Measurements from ENCODE around the gene SRCIN1. TPM values are rescaled to one million over a fixed set of nuclear protein-coding genes. Genes with fewer than 3 reads are reported as not detected.

The SRCIN1 gene
- total RNA-seq, 2 donors from 2014 or later = 2.4 to 4.8 TPM

DNA sequence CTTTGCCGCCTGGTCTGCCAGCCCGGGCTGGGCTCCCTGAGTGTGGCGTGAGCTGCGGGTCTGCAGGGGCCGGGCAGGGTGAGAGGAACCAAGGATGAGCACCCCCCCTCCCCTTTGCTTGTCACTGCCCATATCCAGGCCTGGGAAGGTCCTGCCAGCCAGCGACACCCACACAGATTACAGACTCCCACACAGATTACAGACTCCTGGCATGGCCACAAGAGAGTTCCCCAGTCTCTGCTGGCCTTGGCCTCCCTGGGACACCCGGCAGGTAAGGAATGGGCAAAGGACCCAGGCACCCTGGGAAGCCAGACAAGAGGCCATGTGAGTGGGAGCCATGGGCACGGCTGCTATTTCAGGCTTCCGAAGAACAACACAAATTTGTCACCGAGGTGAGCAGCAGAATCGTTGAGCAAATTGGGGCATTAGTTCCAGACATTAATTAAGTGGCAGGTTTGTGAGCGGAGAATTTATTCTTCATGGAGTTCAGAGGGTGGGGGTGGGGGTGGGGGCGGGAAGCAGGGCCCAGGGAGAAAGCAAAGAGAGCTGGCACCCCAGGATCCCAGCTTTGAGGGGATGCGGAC is 41.4 kb downstream of the SRCIN1 start:
- Histone ChIP-seq H3K27me3 (replicated peaks; ENCODE audit: insufficient read depth) (no peaks in the 10 kb centered on the region), H3K9me3 (no peaks in the 10 kb centered on the region), H3K36me3 (no peaks in the 10 kb centered on the region), H3K4me3 (no peak overlapping the region), H3K4me1 (replicated peaks) (peaks cover 7% of the 10 kb centered on the region), H3K27ac (no peak overlapping the region)
- no peak for DNase-seq (ENCODE audit: low spot score)
- 65% methylated on average over 14 of the region's 14 CpGs for WGBS
- TF ChIP-seq, protein P1, sequence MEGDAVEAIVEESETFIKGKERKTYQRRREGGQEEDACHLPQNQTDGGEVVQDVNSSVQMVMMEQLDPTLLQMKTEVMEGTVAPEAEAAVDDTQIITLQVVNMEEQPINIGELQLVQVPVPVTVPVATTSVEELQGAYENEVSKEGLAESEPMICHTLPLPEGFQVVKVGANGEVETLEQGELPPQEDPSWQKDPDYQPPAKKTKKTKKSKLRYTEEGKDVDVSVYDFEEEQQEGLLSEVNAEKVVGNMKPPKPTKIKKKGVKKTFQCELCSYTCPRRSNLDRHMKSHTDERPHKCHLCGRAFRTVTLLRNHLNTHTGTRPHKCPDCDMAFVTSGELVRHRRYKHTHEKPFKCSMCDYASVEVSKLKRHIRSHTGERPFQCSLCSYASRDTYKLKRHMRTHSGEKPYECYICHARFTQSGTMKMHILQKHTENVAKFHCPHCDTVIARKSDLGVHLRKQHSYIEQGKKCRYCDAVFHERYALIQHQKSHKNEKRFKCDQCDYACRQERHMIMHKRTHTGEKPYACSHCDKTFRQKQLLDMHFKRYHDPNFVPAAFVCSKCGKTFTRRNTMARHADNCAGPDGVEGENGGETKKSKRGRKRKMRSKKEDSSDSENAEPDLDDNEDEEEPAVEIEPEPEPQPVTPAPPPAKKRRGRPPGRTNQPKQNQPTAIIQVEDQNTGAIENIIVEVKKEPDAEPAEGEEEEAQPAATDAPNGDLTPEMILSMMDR (IDR thresholded peaks at IDR 0.05) = no peak
- TF ChIP-seq POLR2AphosphoS5 (IDR thresholded peaks at IDR 0.05) = no peak
- TF ChIP-seq POLR2A (IDR thresholded peaks at IDR 0.05) = no peak
- intact Hi-C loops (cut with DNase I) = no loop called here

DNA sequence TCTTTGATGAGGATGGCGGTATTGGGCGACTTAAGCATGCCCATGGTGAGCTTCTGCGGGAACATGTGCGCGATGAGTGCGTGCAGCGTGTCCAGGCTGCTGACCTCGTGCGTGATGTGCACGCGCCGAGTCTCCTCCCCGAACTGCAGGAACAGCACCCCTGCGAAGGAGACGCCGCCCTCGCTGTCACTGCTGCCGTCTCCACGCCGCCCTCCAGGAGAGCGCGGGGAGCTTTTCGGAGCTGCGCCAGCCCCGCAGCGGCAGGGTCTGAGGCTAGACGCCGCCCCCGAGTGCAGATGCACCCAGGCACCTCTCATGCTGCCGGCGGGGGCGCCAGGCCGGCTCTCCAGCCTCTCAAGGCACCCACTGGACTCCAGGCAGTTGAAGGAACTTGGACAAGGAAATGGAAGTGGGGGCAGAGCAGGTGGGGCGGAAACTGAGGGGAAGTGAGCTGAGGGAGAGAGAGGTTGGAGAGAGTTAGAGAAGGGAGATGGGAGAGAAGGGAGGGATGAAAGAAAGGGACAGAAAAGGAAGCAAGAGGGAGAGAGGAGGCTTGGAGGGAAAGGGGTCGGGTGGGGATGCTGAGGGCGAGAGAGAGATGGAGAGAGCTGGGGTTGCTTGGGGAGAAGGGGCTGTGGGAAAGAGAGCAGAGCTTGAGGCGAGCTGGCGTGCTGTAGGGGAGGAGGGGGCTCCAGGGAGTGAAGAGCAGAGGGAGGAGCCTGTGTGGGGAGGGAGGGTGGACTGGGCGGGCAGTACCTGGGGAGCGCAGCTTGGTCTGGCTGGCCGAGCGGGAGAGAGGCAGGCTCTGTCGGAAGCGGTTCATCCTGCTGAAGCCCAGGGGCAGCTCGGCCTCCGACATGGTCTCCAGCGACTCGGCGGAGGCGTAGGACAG is 42.1 kb downstream of the SRCIN1 start:
- Histone ChIP-seq H3K27ac (no peak overlapping the region), H3K27me3 (replicated peaks; ENCODE audit: insufficient read depth) (no peaks in the 10 kb centered on the region), H3K4me3 (no peak overlapping the region), H3K4me1 (replicated peaks) (peaks cover 7% of the 10 kb centered on the region), H3K36me3 (no peaks in the 10 kb centered on the region), H3K9me3 (no peaks in the 10 kb centered on the region)
- intact Hi-C loops (cut with DNase I) = no loop called here
- no peak for DNase-seq (ENCODE audit: low spot score)
- TF ChIP-seq POLR2A (IDR thresholded peaks at IDR 0.05) (no peak), POLR2AphosphoS5 (IDR thresholded peaks at IDR 0.05) (no peak)
- TF ChIP-seq, protein P1 (IDR thresholded peaks at IDR 0.05) = no peak
- 58% methylated on average over 50 of the region's 50 CpGs for WGBS

DNA sequence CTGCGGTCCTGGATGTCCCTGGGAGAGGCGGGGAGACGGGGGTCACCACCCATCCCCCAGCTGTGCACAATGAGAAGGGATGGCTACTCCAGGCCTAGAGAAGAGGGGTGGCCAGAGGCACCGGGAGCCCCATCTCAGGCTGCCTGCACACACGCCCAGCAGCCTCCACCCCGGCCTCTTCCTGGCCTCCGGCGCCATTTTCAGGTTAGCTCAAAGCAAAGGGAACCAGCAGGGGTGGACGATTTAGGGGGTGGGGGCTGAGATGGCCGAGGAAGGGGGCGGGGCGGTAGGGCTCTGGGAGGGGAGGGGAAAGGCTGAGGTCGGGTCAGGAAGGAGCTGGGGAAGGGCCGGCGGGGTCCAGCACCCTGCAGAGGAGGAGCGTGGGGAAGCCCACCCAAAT is 42.8 kb downstream of the SRCIN1 start:
- Histone ChIP-seq H3K27me3 (replicated peaks; ENCODE audit: insufficient read depth) (no peaks in the 10 kb centered on the region), H3K27ac (no peak overlapping the region), H3K4me1 (replicated peaks) (peaks cover 7% of the 10 kb centered on the region), H3K4me3 (no peak overlapping the region), H3K36me3 (no peaks in the 10 kb centered on the region), H3K9me3 (no peaks in the 10 kb centered on the region)
- 36% methylated on average over 16 of the region's 16 CpGs for WGBS
- intact Hi-C loops (cut with DNase I) = no loop called here
- no peak for DNase-seq (ENCODE audit: low spot score)
- TF ChIP-seq POLR2AphosphoS5 (IDR thresholded peaks at IDR 0.05) (no peak), POLR2A (IDR thresholded peaks at IDR 0.05) (no peak)
- TF ChIP-seq, protein P1 (IDR thresholded peaks at IDR 0.05) = no peak

DNA sequence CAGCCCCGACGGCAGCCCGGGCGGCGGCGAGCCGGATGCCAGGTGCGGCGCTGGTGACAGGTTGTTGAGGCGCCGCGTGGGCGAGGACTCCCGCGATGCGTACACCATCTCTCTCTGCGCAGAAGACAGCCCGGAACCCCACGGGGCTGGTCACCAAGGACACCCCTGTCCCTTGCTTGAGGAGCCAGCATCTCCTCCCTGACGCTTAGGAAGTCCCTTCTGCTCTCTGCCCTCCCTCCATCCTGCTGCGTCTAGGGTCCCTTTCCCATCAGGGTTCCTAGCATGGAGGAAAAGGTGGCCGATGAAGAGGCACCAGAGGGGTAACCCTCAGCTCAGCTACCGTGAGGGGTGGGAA is 43.6 kb downstream of the SRCIN1 start:
- no peaks in the 10 kb centered on the region for H3K36me3 ChIP-seq
- no peaks in the 10 kb centered on the region for H3K27me3 ChIP-seq (replicated peaks; ENCODE audit: insufficient read depth)
- no peak for DNase-seq (ENCODE audit: low spot score)
- H3K9me3 ChIP-seq = no peaks in the 10 kb centered on the region
- H3K4me1 ChIP-seq (replicated peaks) = peaks cover 10% of the 10 kb centered on the region
- TF ChIP-seq POLR2A (IDR thresholded peaks at IDR 0.05) (no peak), POLR2AphosphoS5 (IDR thresholded peaks at IDR 0.05) (no peak)
- TF ChIP-seq, protein P1 (IDR thresholded peaks at IDR 0.05) = no peak
- no peak overlapping the region for H3K27ac ChIP-seq
- intact Hi-C loops (cut with DNase I) = no loop called here
- WGBS = 32% methylated on average over 23 of the region's 23 CpGs
- no peak overlapping the region for H3K4me3 ChIP-seq
